ENCODE measurements around the gene SPPL2C. TPM values are rescaled to one million over a fixed set of nuclear protein-coding genes. Genes with fewer than 3 reads are reported as not detected.

SPPL2C gene
- total and polyA plus RNA-seq, 2 of the 13 experiments (the other 11 are each of a cell fraction or from before 2014, with no cell fraction given) = not detected

GRCh38 chr17:45895304-45895968 lies 50.8 kb downstream of the SPPL2C start (continued):
- TF ChIP-seq JARID2 (CRISPR knock-in tag; IDR thresholded peaks at IDR 0.05; ENCODE audit: insufficient replicate concordance) (no peak), ZNF629 (CRISPR knock-in tag; conservative IDR thresholded peaks at IDR 0.05) (no peak), TBX3 (IDR thresholded peaks at IDR 0.05; ENCODE audit: borderline replicate concordance) (no peak), ZNF879 (CRISPR knock-in tag; IDR thresholded peaks at IDR 0.05) (no peak), SAP130 (CRISPR knock-in tag; IDR thresholded peaks at IDR 0.05; ENCODE audit: low read depth) (peak; percentile 12; the same call in 1 of the 2 replicates), ZUFSP (CRISPR knock-in tag; IDR thresholded peaks at IDR 0.05; ENCODE audit: borderline replicate concordance) (no peak), KDM5B (CRISPR knock-in tag; IDR thresholded peaks at IDR 0.05; ENCODE audit: borderline replicate concordance) (0 out of 2 replicates have a peak, but pooled peaks have one; percentile 8), GTF2F1 (IDR thresholded peaks at IDR 0.05; ENCODE audit: low read length) (no peak), MTF2 (CRISPR knock-in tag; IDR thresholded peaks at IDR 0.05; ENCODE audit: borderline replicate concordance) (peak; percentile 82), MEF2D (CRISPR knock-in tag; IDR thresholded peaks at IDR 0.05) (no peak), MLXIP (CRISPR knock-in tag; IDR thresholded peaks at IDR 0.05; ENCODE audit: borderline replicate concordance) (no peak), HDAC6 (IDR thresholded peaks at IDR 0.05; ENCODE audit: low read depth, low read length) (peak; percentile 79; the same call in 1 of the 2 replicates), TRAFD1 (CRISPR knock-in tag; IDR thresholded peaks at IDR 0.05; ENCODE audit: borderline replicate concordance) (no peak), ZBTB14 (CRISPR knock-in tag; IDR thresholded peaks at IDR 0.05) (peak; percentile 80), PHF8 (CRISPR knock-in tag; IDR thresholded peaks at IDR 0.05) (peak; percentile 19; the same call in 1 of the 2 replicates), ESRRA (CRISPR knock-in tag; IDR thresholded peaks at IDR 0.05; ENCODE audit: low read depth) (no peak), ZNF891 (CRISPR knock-in tag; IDR thresholded peaks at IDR 0.05) (0 out of 2 replicates have a peak, but pooled peaks have one; percentile 24), ZNF768 (CRISPR knock-in tag; IDR thresholded peaks at IDR 0.05) (peak; percentile 89), ZNF788 (CRISPR knock-in tag; IDR thresholded peaks at IDR 0.05; ENCODE audit: borderline replicate concordance) (no peak), E2F5 (CRISPR knock-in tag; conservative IDR thresholded peaks at IDR 0.05) (0 out of 2 replicates have a peak, but pooled peaks have one; percentile 45)

All from HepG2 (cell line).